Fibroblast of villous mesenchyme (primary cell): ENCODE data around the gene IQCE. TPM values are rescaled to one million over a fixed set of nuclear protein-coding genes. Genes with fewer than 3 reads are reported as not detected.

Experiments used
- DNase-seq: peaks from one replicate; pipeline ENCODE4 v3.0.0-alpha.2; 2010; ENCODE audit warnings: low read depth
- H3K4me3 ChIP-seq: 2 replicates; pipeline ENCODE4 v1.5.1; 2011; ENCODE audit warnings: low read depth, mild to moderate bottlenecking, low read length
- CTCF ChIP-seq: IDR thresholded peaks from 2 replicates; pipeline ENCODE4 v1.5.1; 2012; ENCODE audit warnings: low read depth, mild to moderate bottlenecking, low read length; ENCODE audit not compliant: insufficient read depth
- total RNA-seq: library from RNA; depleted of rRNA; stranded (reverse); fragments of >200 nt; gene quantifications from 2 replicates; pipeline ENCODE4 v1.2.3, GENCODE V29; 2012

The IQCE gene
- total RNA-seq, 1 donor: 13.4 TPM

DNA sequence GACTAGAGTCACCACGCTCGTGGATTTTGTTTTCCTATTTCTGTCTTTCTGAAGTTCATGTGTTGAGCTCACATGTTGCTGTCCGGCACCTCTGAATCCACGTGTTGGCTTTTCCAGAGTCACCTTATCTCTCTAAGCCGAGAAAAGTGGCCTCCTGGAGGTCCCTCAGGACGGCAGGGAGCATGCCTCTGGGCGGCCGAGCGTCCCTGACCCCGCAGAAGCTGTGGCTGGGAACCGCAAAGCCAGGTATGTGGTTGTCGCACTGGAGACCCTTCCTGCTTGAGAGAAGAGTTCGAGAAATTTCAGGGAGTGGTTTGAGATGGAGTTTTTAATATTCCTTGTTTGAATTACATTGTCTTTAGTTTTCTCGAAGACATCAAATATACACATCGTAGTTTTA lies 12.6 kb downstream of the IQCE start:
- no peak for DNase-seq
- no peak overlapping the region for H3K4me3 ChIP-seq
- no peak for TF ChIP-seq CTCF

DNA sequence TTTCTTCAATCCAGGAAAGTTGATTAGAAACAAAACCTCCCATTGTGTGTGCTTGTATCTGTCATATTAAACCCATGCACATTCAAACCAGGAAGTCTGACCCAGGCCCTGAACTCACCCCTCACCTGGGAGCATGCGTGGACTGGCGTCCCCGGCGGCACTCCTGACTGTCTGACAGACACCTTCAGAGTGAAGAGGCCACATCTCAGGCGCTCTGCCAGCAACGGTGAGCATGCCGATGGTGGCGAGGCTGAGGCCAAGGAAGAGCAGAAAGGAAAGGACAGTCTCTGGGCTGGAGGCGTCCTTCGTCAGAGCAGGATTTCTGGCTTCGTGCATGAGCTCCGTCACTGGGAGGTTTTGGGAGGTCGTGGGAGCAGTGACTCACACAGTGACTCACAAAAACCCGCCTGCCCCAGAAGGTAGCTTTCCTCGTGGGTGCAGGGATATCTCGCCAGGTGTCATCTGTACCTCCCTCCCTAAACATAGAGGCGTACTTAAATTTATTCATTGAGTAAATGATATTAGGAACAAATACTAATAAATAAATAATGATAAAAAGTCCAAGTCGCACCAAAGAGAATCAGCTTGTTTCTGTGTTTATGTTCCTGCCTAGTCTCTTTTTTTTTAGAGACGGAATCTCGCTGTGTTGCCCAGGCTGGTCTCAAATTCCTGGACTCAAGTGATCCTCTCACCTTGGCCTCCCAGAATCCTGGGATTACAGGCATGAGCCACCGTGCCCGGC lies 13.5 kb downstream of the IQCE start:
- peak; percentile 70 for DNase-seq
- TF ChIP-seq CTCF: no peak

GRCh38 chr7:2573761-2574160 lies 15.0 kb downstream of the IQCE start:
- no peak overlapping the region for H3K4me3 ChIP-seq
- TF ChIP-seq CTCF: no peak
- no peak for DNase-seq

More for the DNA sequence above, 13.5 kb downstream of the IQCE start:
- no peak overlapping the region for H3K4me3 ChIP-seq

DNA sequence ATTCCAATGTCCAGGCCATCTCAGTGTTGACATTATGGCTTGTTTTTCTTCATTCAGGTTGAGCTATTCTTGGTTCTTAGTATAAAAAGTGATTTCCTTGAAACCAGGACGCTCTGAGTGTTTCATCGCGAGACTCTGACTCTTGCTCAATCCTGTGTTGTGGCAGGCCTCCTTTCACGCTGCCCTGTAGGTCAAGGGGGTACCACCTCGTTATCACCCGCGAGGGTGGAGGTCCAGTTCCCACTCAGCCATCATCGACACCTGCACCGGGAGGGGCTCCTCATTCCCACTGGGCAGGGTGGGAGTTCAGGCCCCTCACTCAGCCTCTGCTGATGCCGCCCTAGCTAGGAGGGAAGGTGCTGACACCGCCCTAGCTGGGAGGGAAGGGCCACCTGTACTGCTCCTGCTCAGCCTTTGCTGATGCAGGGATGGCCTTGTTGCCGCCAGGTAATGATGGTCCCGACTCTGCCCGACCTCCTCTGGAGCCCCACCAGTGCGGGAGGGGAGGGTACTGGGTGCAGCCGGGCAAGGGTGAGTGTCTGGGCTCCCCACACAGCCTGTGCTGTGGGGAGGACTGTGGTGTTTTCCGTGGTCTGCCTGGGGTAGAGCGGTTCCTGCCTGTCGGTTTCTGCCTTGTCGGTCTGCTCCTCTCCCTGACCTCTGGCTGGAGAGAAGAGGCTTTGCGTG lies 16.4 kb downstream of the IQCE start:
- H3K4me3 ChIP-seq: no peak overlapping the region
- DNase-seq: no peak
- TF ChIP-seq CTCF: no peak

- no peak for TF ChIP-seq CTCF
- H3K4me3 ChIP-seq: no peak overlapping the region
- peak; percentile 41 for DNase-seq
These were observed 17.1 kb downstream of the IQCE start for GRCh38 chr7:2575733-2576340.

- TF ChIP-seq CTCF: no peak
- no peak overlapping the region for H3K4me3 ChIP-seq
- no peak for DNase-seq
These were observed 18.1 kb downstream of the IQCE start for GRCh38 chr7:2576742-2577491.
